ENCODE results near the gene ADAM23. TPM values are rescaled to one million over a fixed set of nuclear protein-coding genes. Genes with fewer than 3 reads are reported as not detected.

The ADAM23 gene
- total and polyA plus RNA-seq, 2 experiments from 2014 or later, result 11.3 to 13.1 TPM

DNA sequence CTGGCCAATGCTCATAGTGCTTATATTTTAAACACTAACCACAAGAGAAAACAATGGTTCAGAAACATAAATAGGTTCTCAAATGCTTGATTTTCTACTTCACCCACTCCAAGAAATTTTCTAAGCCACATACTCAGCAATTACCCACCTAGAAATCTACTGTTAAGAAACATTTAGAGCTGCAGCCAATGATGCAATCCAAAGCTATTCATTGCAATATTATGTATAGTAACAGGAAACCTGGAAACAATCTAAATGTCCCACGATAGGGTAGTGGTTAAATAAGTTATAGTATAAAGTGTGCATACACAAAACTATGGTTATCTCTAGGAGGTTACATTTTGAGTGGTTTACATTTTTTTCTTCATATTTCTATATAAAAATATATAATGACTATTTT, 204.7 kb downstream of the ADAM23 start:
- no peaks in the 10 kb centered on the region for H3K9me3 ChIP-seq (ENCODE audit: low read depth)
- TF ChIP-seq, protein P1, sequence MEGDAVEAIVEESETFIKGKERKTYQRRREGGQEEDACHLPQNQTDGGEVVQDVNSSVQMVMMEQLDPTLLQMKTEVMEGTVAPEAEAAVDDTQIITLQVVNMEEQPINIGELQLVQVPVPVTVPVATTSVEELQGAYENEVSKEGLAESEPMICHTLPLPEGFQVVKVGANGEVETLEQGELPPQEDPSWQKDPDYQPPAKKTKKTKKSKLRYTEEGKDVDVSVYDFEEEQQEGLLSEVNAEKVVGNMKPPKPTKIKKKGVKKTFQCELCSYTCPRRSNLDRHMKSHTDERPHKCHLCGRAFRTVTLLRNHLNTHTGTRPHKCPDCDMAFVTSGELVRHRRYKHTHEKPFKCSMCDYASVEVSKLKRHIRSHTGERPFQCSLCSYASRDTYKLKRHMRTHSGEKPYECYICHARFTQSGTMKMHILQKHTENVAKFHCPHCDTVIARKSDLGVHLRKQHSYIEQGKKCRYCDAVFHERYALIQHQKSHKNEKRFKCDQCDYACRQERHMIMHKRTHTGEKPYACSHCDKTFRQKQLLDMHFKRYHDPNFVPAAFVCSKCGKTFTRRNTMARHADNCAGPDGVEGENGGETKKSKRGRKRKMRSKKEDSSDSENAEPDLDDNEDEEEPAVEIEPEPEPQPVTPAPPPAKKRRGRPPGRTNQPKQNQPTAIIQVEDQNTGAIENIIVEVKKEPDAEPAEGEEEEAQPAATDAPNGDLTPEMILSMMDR (IDR thresholded peaks at IDR 0.05; ENCODE audit: low read depth, low read length), result no peak
- peak in 1 of 2 donors; percentile 6 for DNase-seq (ENCODE audit: low read depth in 1 of 2, low spot score in 1 of 2)
- no peak overlapping the region for H3K4me3 ChIP-seq
- H3K4me1 ChIP-seq (ENCODE audit: low read depth), result no peaks in the 10 kb centered on the region
- H3K27ac ChIP-seq, result no peak overlapping the region
- H3K36me3 ChIP-seq, result no peaks in the 10 kb centered on the region
- H3K27me3 ChIP-seq, result peaks cover 15% of the 10 kb centered on the region

DNA sequence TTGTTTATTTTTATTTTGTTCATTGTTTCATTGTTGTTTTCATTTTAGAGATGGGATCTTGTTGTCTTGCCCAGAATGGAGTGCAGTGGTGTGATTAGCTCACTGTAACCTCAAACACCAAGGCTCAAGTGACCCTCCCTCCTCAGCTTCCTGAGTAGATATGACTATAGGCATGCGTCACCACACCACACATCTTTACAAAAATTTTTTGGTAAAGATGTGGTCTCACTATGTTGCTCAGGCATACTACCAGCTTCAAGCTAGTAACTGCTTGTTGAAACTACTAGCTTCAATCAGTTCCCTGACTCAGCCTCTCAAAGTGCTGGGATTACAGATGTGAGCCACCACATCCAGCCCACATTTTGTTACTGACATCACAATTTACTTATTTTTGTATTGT, 213.8 kb downstream of the ADAM23 start:
- no peak for DNase-seq (ENCODE audit: low read depth in 1 of 2, low spot score in 1 of 2)
- Histone ChIP-seq H3K36me3 (no peaks in the 10 kb centered on the region), H3K4me3 (no peak overlapping the region), H3K9me3 (ENCODE audit: low read depth) (no peaks in the 10 kb centered on the region), H3K27ac (no peak overlapping the region), H3K27me3 (no peaks in the 10 kb centered on the region), H3K4me1 (ENCODE audit: low read depth) (no peaks in the 10 kb centered on the region)
- TF ChIP-seq, protein P1 (IDR thresholded peaks at IDR 0.05; ENCODE audit: low read depth, low read length), result no peak

DNA sequence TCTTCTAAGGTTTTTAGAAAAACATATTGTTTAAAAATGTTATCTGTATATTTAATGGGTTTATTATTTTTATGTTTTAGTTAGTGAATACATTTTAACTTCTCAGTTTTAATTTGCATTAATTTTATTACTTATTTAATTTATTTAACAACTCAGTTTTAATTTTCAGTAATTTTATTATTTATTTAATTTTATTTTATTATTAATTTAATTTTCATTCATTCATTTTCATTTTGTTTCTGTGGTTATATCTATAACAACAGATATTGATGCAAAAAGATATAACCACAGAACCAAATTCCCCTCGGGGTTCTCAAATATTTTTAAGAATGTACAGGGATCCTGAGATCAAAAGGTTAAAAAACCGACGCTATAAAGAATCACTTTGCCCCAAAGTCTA, 221.9 kb downstream of the ADAM23 start:
- H3K4me1 ChIP-seq (ENCODE audit: low read depth), result no peaks in the 10 kb centered on the region
- no peaks in the 10 kb centered on the region for H3K9me3 ChIP-seq (ENCODE audit: low read depth)
- no peak overlapping the region for H3K27ac ChIP-seq
- no peak overlapping the region for H3K4me3 ChIP-seq
- DNase-seq (ENCODE audit: low read depth in 1 of 2, low spot score in 1 of 2), result no peak
- TF ChIP-seq, protein P1 (IDR thresholded peaks at IDR 0.05; ENCODE audit: low read depth, low read length), result no peak
- no peaks in the 10 kb centered on the region for H3K27me3 ChIP-seq
- H3K36me3 ChIP-seq, result no peaks in the 10 kb centered on the region

Other genes with a start within 250 kb of the ADAM23 start
- gene ZDBF2, start 168.9 kb upstream of the ADAM23 start, total RNA-seq, result 17.4 and 34.6 TPM in 2 replicates
- gene ZDBF2, start 168.9 kb upstream of the ADAM23 start, polyA plus RNA-seq, result 4.3 and 10.3 TPM in 2 replicates
- gene FAM237A, start 199.0 kb downstream of the ADAM23 start, total RNA-seq, result not detected in 2 replicates
- gene FAM237A, start 199.0 kb downstream of the ADAM23 start, polyA plus RNA-seq, result not detected in 2 replicates